Testis (tissue), 3 donors: Measurements from ENCODE around the gene DACH1. TPM values are rescaled to one million over a fixed set of nuclear protein-coding genes. Genes with fewer than 3 reads are reported as not detected.

ENCODE experiments used
- DNase-seq: peaks from one replicate; pipeline ENCODE4 v3.0.0-alpha.2; 2019
- H3K27ac ChIP-seq, 2 donors: fragments of 200-600 bp; sonication (generic); one replicate each; pipeline ENCODE4 v1.5.1; 2019
- H3K27me3 ChIP-seq: fragments of 200-600 bp; sonication (generic); one replicate; pipeline ENCODE4 v1.5.1; 2019
- H3K36me3 ChIP-seq: fragments of 200-600 bp; sonication (generic); one replicate; pipeline ENCODE4 v1.5.1; 2017; ENCODE audit warnings: low read depth; ENCODE audit errors: missing control alignments
- H3K4me1 ChIP-seq: fragments of 200-600 bp; sonication (generic); one replicate; pipeline ENCODE4 v1.5.1; 2019
- H3K4me3 ChIP-seq, 2 donors: fragments of 200-600 bp; sonication (generic); one replicate each; pipeline ENCODE4 v1.5.1; 2017 to 2019
- H3K9me3 ChIP-seq: fragments of 200-600 bp; sonication (generic); one replicate; pipeline ENCODE4 v1.5.1; 2017
- CTCF ChIP-seq, 3 experiments: fragments of 450-650 bp in 2 of 3; fragments of 200-600 bp in 1 of 3; sonication (generic) in 1 of 3; IDR thresholded peaks; one replicate each; pipeline ENCODE4 v1.5.1; 2016 to 2019; ENCODE audit warnings: antibody characterized with exemption in 3 of 3, mild to moderate bottlenecking in 2 of 3, moderate library complexity in 1 of 3
- POLR2A ChIP-seq: fragments of 450-650 bp; IDR thresholded peaks from one replicate; pipeline ENCODE4 v1.6.1; 2017; ENCODE audit warnings: antibody characterized with exemption, mild to moderate bottlenecking, moderate library complexity
- WGBS, 2 donors: methylation state at CpG; one replicate each; pipeline ENCODE4 v1.1.5; 2018; 5-methylcytosine and 5-hydroxymethylcytosine counted together
- intact Hi-C: fragments of 100-400 bp; cut with DNase I; formaldehyde crosslinking; loops from one replicate; pipeline ENCODE4 v1.15.1; 2023; ENCODE audit warnings: low total_unique reads
- polyA plus RNA-seq: library from polyadenylated mRNA; stranded (reverse); fragments of 350-450 nt; fragmentation: Illumina TruSeq; extraction: RNeasy Lipid Tissue Mini Kit (QIAGEN cat#74804); gene quantifications from one replicate; pipeline ENCODE4 v1.2.3, GENCODE V29; 2014; ENCODE audit warnings: low read depth, low replicate concordance; ENCODE audit not compliant: insufficient read depth
- total RNA-seq, 2 donors: library from RNA; depleted of rRNA; stranded (reverse); fragments of >200 nt; gene quantifications; one replicate each; pipeline ENCODE4 v1.2.3, GENCODE V29; 2016

Gene DACH1
- total and polyA plus RNA-seq, 3 donors from 2014 or later: 4.7 to 11.1 (median 5.4) TPM

GRCh38 chr13:71663431-71663830, 203.6 kb downstream of the DACH1 start:
- 92 to 97% methylated on average over 2 of the region's 2 CpGs for WGBS, 2 donors
- Histone ChIP-seq H3K4me3 (no peak overlapping the region), H3K9me3 (no peaks in the 10 kb centered on the region), H3K27ac (no peak overlapping the region), H3K27me3 (no peaks in the 10 kb centered on the region), H3K4me1 (no peaks in the 10 kb centered on the region), H3K36me3 (no peaks in the 10 kb centered on the region)
- no peak for TF ChIP-seq POLR2A
- TF ChIP-seq CTCF (IDR thresholded peaks at IDR 0.05): no peak
- no peak for DNase-seq
- intact Hi-C loops: no loop called here

- DNase-seq: no peak
- intact Hi-C loops: no loop called here
- Histone ChIP-seq H3K4me1 (no peaks in the 10 kb centered on the region), H3K9me3 (no peaks in the 10 kb centered on the region), H3K27ac (no peak overlapping the region), H3K4me3 (no peak overlapping the region), H3K27me3 (no peaks in the 10 kb centered on the region), H3K36me3 (no peaks in the 10 kb centered on the region)
- WGBS, 2 donors: 42 to 58% methylated on average over 3 of the region's 3 CpGs
- no peak for TF ChIP-seq POLR2A
- TF ChIP-seq CTCF (IDR thresholded peaks at IDR 0.05): no peak
These were observed 205.1 kb downstream of the DACH1 start for GRCh38 chr13:71661921-71662320.

GRCh38 chr13:71659404-71659803, 207.6 kb downstream of the DACH1 start:
- Histone ChIP-seq H3K4me1 (no peaks in the 10 kb centered on the region), H3K4me3 (no peak overlapping the region), H3K27me3 (no peaks in the 10 kb centered on the region), H3K9me3 (no peaks in the 10 kb centered on the region), H3K36me3 (no peaks in the 10 kb centered on the region), H3K27ac (no peak overlapping the region)
- TF ChIP-seq CTCF (IDR thresholded peaks at IDR 0.05): no peak
- TF ChIP-seq POLR2A: no peak
- intact Hi-C loops: no loop called here
- DNase-seq: no peak

- Histone ChIP-seq H3K4me1 (no peaks in the 10 kb centered on the region), H3K9me3 (no peaks in the 10 kb centered on the region), H3K27me3 (no peaks in the 10 kb centered on the region), H3K27ac (no peak overlapping the region), H3K4me3 (no peak overlapping the region), H3K36me3 (no peaks in the 10 kb centered on the region)
- no peak for TF ChIP-seq CTCF (IDR thresholded peaks at IDR 0.05)
- no peak for TF ChIP-seq POLR2A
- 28 to 31% methylated on average over 3 of the region's 3 CpGs for WGBS, 2 donors
- intact Hi-C loops: no loop called here
- no peak for DNase-seq
These were observed 221.5 kb downstream of the DACH1 start for GRCh38 chr13:71645467-71645866.

GRCh38 chr13:71644579-71644978, 222.4 kb downstream of the DACH1 start:
- intact Hi-C loops: no loop called here
- Histone ChIP-seq H3K36me3 (no peaks in the 10 kb centered on the region), H3K9me3 (no peaks in the 10 kb centered on the region), H3K27ac (no peak overlapping the region), H3K4me3 (no peak overlapping the region), H3K4me1 (no peaks in the 10 kb centered on the region), H3K27me3 (no peaks in the 10 kb centered on the region)
- no peak for TF ChIP-seq POLR2A
- no peak for TF ChIP-seq CTCF (IDR thresholded peaks at IDR 0.05)
- WGBS, 2 donors: 85 to 88% methylated on average over 1 of the region's 1 CpG
- DNase-seq: no peak
